Measurements from ENCODE around the gene UGT1A7. TPM values are rescaled to one million over a fixed set of nuclear protein-coding genes. Genes with fewer than 3 reads are reported as not detected.

The UGT1A7 gene
- total and polyA plus RNA-seq, 9 of the 15 experiments (the other 6 are each of a cell fraction or from before 2014, with no cell fraction given) = not detected

DNA sequence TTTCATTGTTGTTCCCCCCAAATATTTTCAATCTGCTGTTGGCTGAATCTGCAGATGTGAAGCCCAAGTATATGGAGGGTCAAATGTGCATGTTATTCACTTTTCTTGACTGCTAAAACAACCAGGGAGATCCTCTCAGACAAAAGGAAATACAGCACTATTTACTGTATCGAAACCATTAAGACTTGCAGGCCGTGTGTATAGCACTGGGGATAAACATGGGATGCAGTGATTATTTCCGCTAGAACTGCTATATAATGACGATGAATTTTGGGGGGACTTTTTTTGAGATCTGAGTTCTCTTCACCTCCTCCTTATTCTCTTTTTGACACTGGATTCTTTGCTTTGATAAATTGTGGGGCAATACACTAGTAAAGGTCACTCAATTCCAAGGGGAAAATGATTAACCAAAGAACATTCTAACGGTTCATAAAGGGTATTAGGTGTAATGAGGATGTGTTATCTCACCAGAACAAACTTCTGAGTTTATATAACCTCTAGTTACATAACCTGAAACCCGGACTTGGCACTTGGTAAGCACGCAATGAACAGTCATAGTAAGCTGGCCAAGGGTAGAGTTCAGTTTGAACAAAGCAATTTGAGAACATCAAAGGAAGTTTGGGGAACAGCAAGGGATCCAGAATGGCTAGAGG lies 74.9 kb downstream of the UGT1A7 start (continued):
- TF ChIP-seq TAL1 (IDR thresholded peaks at IDR 0.05) = no peak
- TF ChIP-seq POLR3A (IDR thresholded peaks at IDR 0.05; ENCODE audit: borderline replicate concordance, extremely low read depth, insufficient read depth, insufficient read length) = no peak
- no peak for TF ChIP-seq ZNF253 (CRISPR knock-in tag; conservative IDR thresholded peaks at IDR 0.05)
- TF ChIP-seq, protein P1, sequence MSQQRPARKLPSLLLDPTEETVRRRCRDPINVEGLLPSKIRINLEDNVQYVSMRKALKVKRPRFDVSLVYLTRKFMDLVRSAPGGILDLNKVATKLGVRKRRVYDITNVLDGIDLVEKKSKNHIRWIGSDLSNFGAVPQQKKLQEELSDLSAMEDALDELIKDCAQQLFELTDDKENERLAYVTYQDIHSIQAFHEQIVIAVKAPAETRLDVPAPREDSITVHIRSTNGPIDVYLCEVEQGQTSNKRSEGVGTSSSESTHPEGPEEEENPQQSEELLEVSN (IDR thresholded peaks at IDR 0.05; ENCODE audit: borderline replicate concordance in 1 of 2, extremely low read depth in 1 of 2, insufficient read depth in 1 of 2, insufficient read length in 1 of 2, low read depth in 1 of 2, low read length in 1 of 2, poor library complexity in 1 of 2, severe bottlenecking in 1 of 2) = no peak

DNA sequence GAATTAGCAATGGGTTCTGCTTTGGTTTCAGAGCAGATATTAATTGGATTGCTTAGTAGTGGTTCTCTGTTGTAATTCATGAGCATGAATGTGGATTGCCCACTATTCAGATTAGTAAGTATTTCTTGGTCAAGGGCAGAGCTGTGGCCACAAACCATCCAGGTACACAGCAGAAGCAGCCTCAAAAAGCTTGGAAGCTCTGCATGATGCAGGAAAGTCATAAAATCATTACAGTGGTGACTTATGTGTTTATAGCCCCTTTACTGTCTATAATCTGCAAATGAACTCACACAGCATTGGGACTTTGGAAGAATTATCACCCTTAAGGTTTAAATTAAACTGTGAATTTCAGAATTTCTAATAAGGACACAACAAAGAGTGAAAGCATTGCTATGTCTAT lies 76.4 kb downstream of the UGT1A7 start:
- intact Hi-C loops (cut with micrococcal nuclease) (no loop called here), in situ Hi-C loops (cut with MboI) (no loop called here)
- Histone ChIP-seq H3K9me1 (ENCODE audit: control insufficient read depth, insufficient read depth, low read length) (no peaks in the 10 kb centered on the region), H2AFZ (ENCODE audit: low read depth, low read length) (no peak overlapping the region), H3K36me3 (ENCODE audit: control insufficient read depth, insufficient read depth, low read length) (no peaks in the 10 kb centered on the region), H3K27me3 (ENCODE audit: control insufficient read depth in 2 of 2, insufficient read depth in 2 of 2, low read length in 2 of 2) (peaks cover 0 to 17% of the 10 kb centered on the region in 2 experiments; a peak in 2 of 5 replicates), H3K4me1 (replicated peaks in 1 of 2; ENCODE audit: control insufficient read depth in 2 of 2, insufficient read depth in 2 of 2, low read length in 2 of 2) (peaks cover 0 to 5% of the 10 kb centered on the region in 2 experiments; a peak in 2 of 5 replicates), H3K27ac (ENCODE audit: extremely low read depth, low read depth, low read length) (no peak overlapping the region), H3K9ac (ENCODE audit: insufficient read depth in 1 of 2, low read depth in 2 of 2, low read length in 2 of 2) (no peak overlapping the region), H4K20me1 (replicated peaks; ENCODE audit: control insufficient read depth, insufficient read depth, low read length) (no peaks in the 10 kb centered on the region), H3K4me2 (ENCODE audit: insufficient read depth, low read length) (no peak overlapping the region), H3K79me2 (ENCODE audit: control insufficient read depth, insufficient read depth, low read length) (no peaks in the 10 kb centered on the region), H3K9me3 (replicated peaks; ENCODE audit: control insufficient read depth, insufficient read depth, low read depth, low read length) (no peaks in the 10 kb centered on the region), H3K4me3 (no peak overlapping the region)
- no peak for ATAC-seq
- BruUV-seq (replicated peaks) = no TSS peak
- POLR2A ChIA-PET = no interaction called here
- CTCF ChIA-PET (ENCODE audit: low intra/inter-chr PET ratio) = no interaction called here
- TF ChIP-seq SMARCE1 (IDR thresholded peaks at IDR 0.05) (no peak), E2F3 (CRISPR knock-in tag; IDR thresholded peaks at IDR 0.05) (no peak)
- TF ChIP-seq, protein P2, sequence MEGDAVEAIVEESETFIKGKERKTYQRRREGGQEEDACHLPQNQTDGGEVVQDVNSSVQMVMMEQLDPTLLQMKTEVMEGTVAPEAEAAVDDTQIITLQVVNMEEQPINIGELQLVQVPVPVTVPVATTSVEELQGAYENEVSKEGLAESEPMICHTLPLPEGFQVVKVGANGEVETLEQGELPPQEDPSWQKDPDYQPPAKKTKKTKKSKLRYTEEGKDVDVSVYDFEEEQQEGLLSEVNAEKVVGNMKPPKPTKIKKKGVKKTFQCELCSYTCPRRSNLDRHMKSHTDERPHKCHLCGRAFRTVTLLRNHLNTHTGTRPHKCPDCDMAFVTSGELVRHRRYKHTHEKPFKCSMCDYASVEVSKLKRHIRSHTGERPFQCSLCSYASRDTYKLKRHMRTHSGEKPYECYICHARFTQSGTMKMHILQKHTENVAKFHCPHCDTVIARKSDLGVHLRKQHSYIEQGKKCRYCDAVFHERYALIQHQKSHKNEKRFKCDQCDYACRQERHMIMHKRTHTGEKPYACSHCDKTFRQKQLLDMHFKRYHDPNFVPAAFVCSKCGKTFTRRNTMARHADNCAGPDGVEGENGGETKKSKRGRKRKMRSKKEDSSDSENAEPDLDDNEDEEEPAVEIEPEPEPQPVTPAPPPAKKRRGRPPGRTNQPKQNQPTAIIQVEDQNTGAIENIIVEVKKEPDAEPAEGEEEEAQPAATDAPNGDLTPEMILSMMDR (IDR thresholded peaks at IDR 0.05 in 2 of 3, conservative IDR thresholded peaks at IDR 0.05 in 1 of 3; ENCODE audit: insufficient read depth in 2 of 3, low read depth in 1 of 3, low read length in 3 of 3) = no peak
- TF ChIP-seq, protein P3, sequence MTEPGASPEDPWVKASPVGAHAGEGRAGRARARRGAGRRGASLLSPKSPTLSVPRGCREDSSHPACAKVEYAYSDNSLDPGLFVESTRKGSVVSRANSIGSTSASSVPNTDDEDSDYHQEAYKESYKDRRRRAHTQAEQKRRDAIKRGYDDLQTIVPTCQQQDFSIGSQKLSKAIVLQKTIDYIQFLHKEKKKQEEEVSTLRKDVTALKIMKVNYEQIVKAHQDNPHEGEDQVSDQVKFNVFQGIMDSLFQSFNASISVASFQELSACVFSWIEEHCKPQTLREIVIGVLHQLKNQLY (CRISPR knock-in tag; conservative IDR thresholded peaks at IDR 0.05) = no peak
- TF ChIP-seq, protein P4, sequence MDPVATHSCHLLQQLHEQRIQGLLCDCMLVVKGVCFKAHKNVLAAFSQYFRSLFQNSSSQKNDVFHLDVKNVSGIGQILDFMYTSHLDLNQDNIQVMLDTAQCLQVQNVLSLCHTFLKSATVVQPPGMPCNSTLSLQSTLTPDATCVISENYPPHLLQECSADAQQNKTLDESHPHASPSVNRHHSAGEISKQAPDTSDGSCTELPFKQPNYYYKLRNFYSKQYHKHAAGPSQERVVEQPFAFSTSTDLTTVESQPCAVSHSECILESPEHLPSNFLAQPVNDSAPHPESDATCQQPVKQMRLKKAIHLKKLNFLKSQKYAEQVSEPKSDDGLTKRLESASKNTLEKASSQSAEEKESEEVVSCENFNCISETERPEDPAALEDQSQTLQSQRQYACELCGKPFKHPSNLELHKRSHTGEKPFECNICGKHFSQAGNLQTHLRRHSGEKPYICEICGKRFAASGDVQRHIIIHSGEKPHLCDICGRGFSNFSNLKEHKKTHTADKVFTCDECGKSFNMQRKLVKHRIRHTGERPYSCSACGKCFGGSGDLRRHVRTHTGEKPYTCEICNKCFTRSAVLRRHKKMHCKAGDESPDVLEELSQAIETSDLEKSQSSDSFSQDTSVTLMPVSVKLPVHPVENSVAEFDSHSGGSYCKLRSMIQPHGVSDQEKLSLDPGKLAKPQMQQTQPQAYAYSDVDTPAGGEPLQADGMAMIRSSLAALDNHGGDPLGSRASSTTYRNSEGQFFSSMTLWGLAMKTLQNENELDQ (CRISPR knock-in tag; IDR thresholded peaks at IDR 0.05; ENCODE audit: borderline replicate concordance) = no peak
- no peak for FAIRE-seq
- DNase-seq (ENCODE audit: extremely low read depth in 1 of 4, low spot score in 3 of 4) = no peak
